PC-9 (cell line): ENCODE data around the gene TTC28. TPM values are rescaled to one million over a fixed set of nuclear protein-coding genes. Genes with fewer than 3 reads are reported as not detected.
"Not testable (repeated sequence)": the region's sequence is repeated elsewhere in the genome, so short reads cannot be mapped to it uniquely, and the experiment has no call there.

Experiments used
- BruUV-seq: library from RNA; stranded (reverse); fragments of 400-500 nt; replicated peaks from 2 replicates; lab custom pipeline; 2021; lab: Mats Ljungman, UMichigan
- CTCF ChIA-PET: fragments of 300-600 bp; sonication (Branson Sonifier 250); formaldehyde crosslinking; loops from one replicate; lab custom pipeline; 2022; ENCODE audit warnings: antibody characterized with exemption; lab: Charles Lee
- POLR2A ChIA-PET: fragments of 300-600 bp; sonication (Branson Sonifier 250); formaldehyde crosslinking; loops from one replicate; lab custom pipeline; 2022; ENCODE audit warnings: antibody characterized with exemption; ENCODE audit not compliant: unreplicated experiment; lab: Charles Lee
- DNase-seq, 2 experiments: peaks; one replicate each; pipeline versions ENCODE4 v3.0.0 to v3.0.0-alpha.2; 2015 to 2022; ENCODE audit warnings: mixed read lengths in 1 of 2
- H2AFZ ChIP-seq: fragments of 200-600 bp; sonication (generic); 2 replicates; pipeline ENCODE4 v1.8.1; 2017; ENCODE audit warnings: antibody characterized with exemption
- H3F3A ChIP-seq: fragments of 200-600 bp; sonication (generic); 2 replicates; pipeline ENCODE4 v1.8.1; 2017; ENCODE audit warnings: antibody characterized with exemption, mild to moderate bottlenecking, low read depth; ENCODE audit not compliant: insufficient read depth
- H3K27ac ChIP-seq: fragments of 200-600 bp; sonication (generic); 2 replicates; pipeline ENCODE4 v1.6.1; 2016; ENCODE audit warnings: mixed run types
- H3K27me3 ChIP-seq: fragments of 200-600 bp; sonication (generic); 2 replicates; pipeline ENCODE4 v1.6.1; 2016; ENCODE audit warnings: low read depth, mixed run types; ENCODE audit not compliant: insufficient read depth
- H3K36me3 ChIP-seq: fragments of 200-600 bp; sonication (generic); 2 replicates; pipeline ENCODE4 v1.6.1; 2016; ENCODE audit warnings: low read depth, mixed run types
- H3K4me1 ChIP-seq: fragments of 200-600 bp; sonication (generic); replicated peaks from 2 replicates; pipeline ENCODE4 v1.6.1; 2016; ENCODE audit warnings: mixed run types; ENCODE audit not compliant: insufficient read depth
- H3K4me2 ChIP-seq: fragments of 200-600 bp; sonication (generic); 2 replicates; pipeline ENCODE4 v1.6.1; 2017; ENCODE audit warnings: mixed run types
- H3K4me3 ChIP-seq: fragments of 200-600 bp; sonication (generic); 2 replicates; pipeline ENCODE4 v1.6.1; 2016; ENCODE audit warnings: mixed run types
- H3K79me2 ChIP-seq: fragments of 200-600 bp; sonication (generic); 2 replicates; pipeline ENCODE4 v1.6.1; 2017; ENCODE audit warnings: low read depth, mixed run types
- H3K9me2 ChIP-seq: fragments of 200-600 bp; sonication (generic); 2 replicates; pipeline ENCODE4 v1.8.1; 2017; ENCODE audit warnings: mild to moderate bottlenecking; ENCODE audit not compliant: insufficient read depth
- H3K9me3 ChIP-seq: fragments of 200-600 bp; sonication (generic); 2 replicates; pipeline ENCODE4 v1.8.1; 2016; ENCODE audit warnings: low read depth; ENCODE audit not compliant: insufficient read depth
- H4K20me1 ChIP-seq: fragments of 200-600 bp; sonication (generic); 2 replicates; pipeline ENCODE4 v1.8.1; 2017; ENCODE audit not compliant: insufficient read depth
- CTCF ChIP-seq: fragments of 200-600 bp; sonication (generic); conservative IDR thresholded peaks from 2 replicates; pipeline ENCODE4 v1.6.1; 2017; ENCODE audit warnings: mixed run types, antibody characterized with exemption, mild to moderate bottlenecking, moderate library complexity
- EZH2 ChIP-seq: fragments of 200-600 bp; sonication (generic); IDR thresholded peaks from 2 replicates; pipeline ENCODE4 v1.8.0; 2017; ENCODE audit warnings: antibody characterized with exemption, low read depth
- intact Hi-C: fragments of 100-400 bp; cut with micrococcal nuclease; formaldehyde crosslinking; loops from one replicate; pipeline ENCODE4 v1.10.0; 2022; ENCODE audit not compliant: unreplicated experiment
- total RNA-seq: library from RNA; stranded (reverse); gene quantifications from 2 replicates; pipeline ENCODE4 v1.2.3, GENCODE V29; 2021

TTC28 gene
- total RNA-seq, 1 experiment from 2014 or later = 6.7 TPM

- DNase-seq = peak; percentile 8 to 92
- H3K4me2 ChIP-seq = peak overlapping the region; percentile 24; the same call in 1 of the 2 replicates
- H3K4me1 ChIP-seq = peaks cover 9% of the 10 kb centered on the region; the same call in 1 of the 2 replicates
- H3F3A ChIP-seq = no peaks in the 10 kb centered on the region; the same call in 1 of the 2 replicates
- BruUV-seq = no TSS peak
- no peaks in the 10 kb centered on the region for H3K27me3 ChIP-seq
- no peaks in the 10 kb centered on the region for H3K36me3 ChIP-seq
- H3K4me3 ChIP-seq = no peak overlapping the region
- H3K9me3 ChIP-seq = no peaks in the 10 kb centered on the region
- H4K20me1 ChIP-seq = no peaks in the 10 kb centered on the region
- no peaks in the 10 kb centered on the region for H3K9me2 ChIP-seq
- no peak for TF ChIP-seq EZH2
- no peak for TF ChIP-seq CTCF
- no peaks in the 10 kb centered on the region for H3K79me2 ChIP-seq
- ChIA-PET POLR2A (interaction anchor here (0.6 to 0.7 kb wide), 2 partner anchors 64 to 710 kb away, joined by 4 to 11 read pairs; no protein-coding TSS in a partner anchor), CTCF (no interaction called here)
- no peak overlapping the region for H2AFZ ChIP-seq
- H3K27ac ChIP-seq = no peak overlapping the region
- intact Hi-C loops = no loop called here
Measured at GRCh38 chr22:28172892-28173670, 506.6 kb downstream of the TTC28 start.

GRCh38 chr22:28171712-28172111, 507.9 kb downstream of the TTC28 start:
- Histone ChIP-seq H3K9me2 (no peaks in the 10 kb centered on the region), H3K27ac (no peak overlapping the region), H3K4me3 (no peak overlapping the region), H3K79me2 (no peaks in the 10 kb centered on the region), H3K9me3 (no peaks in the 10 kb centered on the region), H2AFZ (no peak overlapping the region), H3K36me3 (no peaks in the 10 kb centered on the region), H3K4me2 (no peak overlapping the region), H4K20me1 (no peaks in the 10 kb centered on the region), H3K27me3 (no peaks in the 10 kb centered on the region), H3K4me1 (peaks cover 9% of the 10 kb centered on the region; the same call in 1 of the 2 replicates), H3F3A (no peaks in the 10 kb centered on the region; the same call in 1 of the 2 replicates)
- BruUV-seq = no TSS peak
- DNase-seq = no peak
- intact Hi-C loops = no loop called here
- no peak for TF ChIP-seq EZH2
- no peak for TF ChIP-seq CTCF
- CTCF ChIA-PET = no interaction called here
- POLR2A ChIA-PET = no interaction called here

GRCh38 chr22:28171115-28171514, 508.5 kb downstream of the TTC28 start:
- POLR2A ChIA-PET = no interaction called here
- no TSS peak for BruUV-seq

GRCh38 chr22:28169314-28169713, 510.3 kb downstream of the TTC28 start:
- H4K20me1 ChIP-seq, intact Hi-C loops, H3F3A ChIP-seq, H3K9me3 ChIP-seq, DNase-seq, H2AFZ ChIP-seq, POLR2A ChIA-PET, H3K27ac ChIP-seq, H3K9me2 ChIP-seq, H3K36me3 ChIP-seq, H3K4me1 ChIP-seq, H3K4me2 ChIP-seq, H3K27me3 ChIP-seq, H3K4me3 ChIP-seq, BruUV-seq, CTCF ChIA-PET, H3K79me2 ChIP-seq: not testable (repeated sequence)

More at GRCh38 chr22:28171115-28171514, 508.5 kb downstream of the TTC28 start:
- Histone ChIP-seq H3F3A (no peaks in the 10 kb centered on the region; the same call in 1 of the 2 replicates), H3K27me3 (no peaks in the 10 kb centered on the region), H3K27ac (no peak overlapping the region), H3K4me1 (peaks cover 9% of the 10 kb centered on the region; the same call in 1 of the 2 replicates), H3K9me3 (no peaks in the 10 kb centered on the region), H3K4me2 (no peak overlapping the region), H3K9me2 (no peaks in the 10 kb centered on the region), H3K79me2 (no peaks in the 10 kb centered on the region), H2AFZ (no peak overlapping the region), H3K4me3 (no peak overlapping the region), H3K36me3 (no peaks in the 10 kb centered on the region), H4K20me1 (no peaks in the 10 kb centered on the region)
- TF ChIP-seq CTCF = no peak
- no peak for TF ChIP-seq EZH2
- intact Hi-C loops = no loop called here
- CTCF ChIA-PET = no interaction called here
- no peak for DNase-seq
